ENCODE results near the gene RRAGB. TPM values are rescaled to one million over a fixed set of nuclear protein-coding genes. Genes with fewer than 3 reads are reported as not detected.
"Not testable (repeated sequence)": the region's sequence is repeated elsewhere in the genome, so short reads cannot be mapped to it uniquely, and the experiment has no call there.

The RRAGB gene, protein sequence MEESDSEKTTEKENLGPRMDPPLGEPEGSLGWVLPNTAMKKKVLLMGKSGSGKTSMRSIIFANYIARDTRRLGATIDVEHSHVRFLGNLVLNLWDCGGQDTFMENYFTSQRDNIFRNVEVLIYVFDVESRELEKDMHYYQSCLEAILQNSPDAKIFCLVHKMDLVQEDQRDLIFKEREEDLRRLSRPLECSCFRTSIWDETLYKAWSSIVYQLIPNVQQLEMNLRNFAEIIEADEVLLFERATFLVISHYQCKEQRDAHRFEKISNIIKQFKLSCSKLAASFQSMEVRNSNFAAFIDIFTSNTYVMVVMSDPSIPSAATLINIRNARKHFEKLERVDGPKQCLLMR
- polyA plus RNA-seq: 1 to 10 TPM; 8.5 to 8.7 TPM

DNA sequence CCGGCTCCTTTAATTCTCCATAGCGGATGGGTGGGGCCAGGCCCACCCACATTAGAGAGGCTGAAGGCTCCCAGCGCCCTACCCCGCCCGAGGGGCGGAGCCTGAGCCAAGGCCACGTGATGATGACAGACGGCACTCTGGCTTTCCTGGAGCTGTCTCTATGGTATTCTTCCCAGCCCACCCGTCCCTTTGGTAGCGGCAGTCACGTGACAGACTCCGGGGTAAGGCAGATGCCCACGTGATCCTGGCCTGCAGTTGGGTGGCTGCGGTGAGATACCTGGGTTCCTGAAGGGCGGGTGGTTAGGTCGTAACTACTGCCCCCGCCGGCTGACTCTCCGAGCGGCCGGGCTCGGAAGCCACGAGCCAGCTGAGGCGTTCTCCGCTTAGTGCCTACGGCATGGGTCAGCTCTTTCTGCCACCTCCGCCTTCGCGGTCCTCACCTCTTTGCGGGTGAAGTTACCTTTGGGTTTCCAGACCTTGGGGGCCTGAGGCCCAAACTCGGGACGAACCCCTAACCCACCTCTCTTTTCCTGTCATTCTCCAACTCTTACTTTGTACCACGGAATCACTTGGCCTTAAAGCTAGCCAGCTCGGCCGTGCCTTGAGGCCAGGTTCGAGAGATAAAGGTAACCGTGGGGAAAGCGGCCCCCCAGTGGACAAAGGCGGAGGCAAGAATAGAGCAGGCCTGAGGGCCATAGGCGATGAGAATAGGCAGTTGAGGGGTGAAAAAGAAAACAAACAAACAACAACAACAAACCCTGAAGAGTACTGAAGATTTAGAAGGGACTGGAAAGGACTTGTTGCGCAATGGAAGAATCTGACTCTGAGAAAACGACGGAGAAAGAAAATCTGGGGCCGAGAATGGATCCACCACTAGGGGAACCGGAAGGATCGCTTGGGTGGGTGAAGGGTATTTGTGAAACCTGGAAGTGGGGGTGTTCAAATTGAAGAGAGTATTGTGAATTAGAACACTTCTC lies at the start of gene RRAGB:
TSS of gene RRAGB (plus strand) at position 229 of the 977 bp plus-strand sequence. CDS start at position 808, 579 bp downstream.
- no peaks in the 10 kb centered on the region for H3K36me3 ChIP-seq (ENCODE audit: control insufficient read depth in 2 of 2, insufficient read depth in 2 of 2, low read length in 1 of 2)

DNA sequence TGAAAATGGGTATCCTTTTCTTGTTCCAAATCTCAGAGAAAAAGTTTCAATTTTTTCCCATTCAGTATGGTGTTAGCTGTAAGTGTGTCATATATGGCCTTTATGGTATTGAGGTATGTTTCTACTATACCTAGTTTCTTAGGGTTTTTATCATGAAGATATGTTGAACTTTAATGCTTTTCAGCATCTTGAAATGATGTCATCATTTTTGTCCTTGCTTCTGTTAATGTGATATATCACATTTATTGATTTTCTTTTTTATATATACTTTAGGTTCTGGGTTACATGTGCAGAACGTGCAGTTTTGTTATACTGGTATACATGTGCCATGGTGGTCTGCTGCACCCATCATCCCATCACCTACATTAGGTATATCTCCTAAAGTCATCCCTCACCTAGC lies 49.5 kb upstream of the RRAGB start:
- no peaks in the 10 kb centered on the region for H3K9me3 ChIP-seq (ENCODE audit: control insufficient read depth in 2 of 2, insufficient read depth in 1 of 2, low read depth in 1 of 2, low read length in 1 of 2)
- no peaks in the 10 kb centered on the region for H3K27me3 ChIP-seq (ENCODE audit: control insufficient read depth in 1 of 2, insufficient read depth in 2 of 2, low read length in 2 of 2)
- H3K4me3 ChIP-seq (ENCODE audit: low read depth in 1 of 2, low read length in 2 of 2): no peak overlapping the region
- WGBS, 2 donors: 41 to 82% methylated on average over 1 of the region's 1 CpG
- no peaks in the 10 kb centered on the region for H3K4me1 ChIP-seq (ENCODE audit: control insufficient read depth in 2 of 2, insufficient read depth in 2 of 2, low read length in 1 of 2)
- no peak overlapping the region for H3K27ac ChIP-seq (ENCODE audit: low read depth in 2 of 2, low read length in 1 of 2)
- H3K36me3 ChIP-seq (ENCODE audit: control insufficient read depth in 2 of 2, insufficient read depth in 2 of 2, low read length in 1 of 2): no peaks in the 10 kb centered on the region

More for the DNA sequence above, at the start of gene RRAGB:
- WGBS, 2 donors: 0 to 23% methylated on average over 43 to 46 of the region's 46 CpGs
- Histone ChIP-seq H3K9me3 (ENCODE audit: control insufficient read depth in 2 of 2, insufficient read depth in 1 of 2, low read depth in 1 of 2, low read length in 1 of 2) (peaks cover 0 to 3% of the 10 kb centered on the region in 2 donors), H3K4me1 (ENCODE audit: control insufficient read depth in 2 of 2, insufficient read depth in 2 of 2, low read length in 1 of 2) (no peaks in the 10 kb centered on the region), H3K27ac (ENCODE audit: low read depth in 2 of 2, low read length in 1 of 2) (peak within 1 kb of the TSS; percentile 91), H3K4me3 (ENCODE audit: low read depth in 1 of 2, low read length in 2 of 2) (peak within 1 kb of the TSS; percentile 52 to 66), H3K27me3 (ENCODE audit: control insufficient read depth in 1 of 2, insufficient read depth in 2 of 2, low read length in 2 of 2) (no peaks in the 10 kb centered on the region)

DNA sequence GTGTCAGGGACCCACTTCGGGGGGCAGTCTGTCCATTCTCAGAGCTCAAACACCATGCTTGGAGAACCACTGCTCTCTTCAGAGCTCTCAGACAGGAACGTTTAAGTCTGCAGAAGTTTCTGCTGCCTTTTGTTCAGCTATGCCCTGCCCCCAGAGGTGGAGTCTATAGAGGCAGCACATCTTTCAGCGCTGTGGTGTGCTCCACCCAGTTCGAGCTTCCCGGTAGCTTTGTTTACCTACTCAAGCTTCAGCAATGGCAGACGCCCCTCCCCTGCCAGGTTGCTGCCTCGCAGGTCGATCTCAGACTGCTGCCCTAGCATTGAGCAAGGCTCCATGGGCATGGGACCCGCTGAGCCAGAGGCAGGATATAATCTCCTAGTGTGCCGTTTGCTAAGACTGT lies 29.0 kb upstream of the RRAGB start:
- not testable (repeated sequence) for H3K27ac ChIP-seq (ENCODE audit: low read depth in 2 of 2, low read length in 1 of 2); H3K36me3 ChIP-seq (ENCODE audit: control insufficient read depth in 2 of 2, insufficient read depth in 2 of 2, low read length in 1 of 2); H3K4me1 ChIP-seq (ENCODE audit: control insufficient read depth in 2 of 2, insufficient read depth in 2 of 2, low read length in 1 of 2); H3K9me3 ChIP-seq (ENCODE audit: control insufficient read depth in 2 of 2, insufficient read depth in 1 of 2, low read depth in 1 of 2, low read length in 1 of 2); H3K27me3 ChIP-seq (ENCODE audit: control insufficient read depth in 1 of 2, insufficient read depth in 2 of 2, low read length in 2 of 2); H3K4me3 ChIP-seq (ENCODE audit: low read depth in 1 of 2, low read length in 2 of 2)
- 72 to 78% methylated on average over 10 of the region's 10 CpGs for WGBS, 2 donors

DNA sequence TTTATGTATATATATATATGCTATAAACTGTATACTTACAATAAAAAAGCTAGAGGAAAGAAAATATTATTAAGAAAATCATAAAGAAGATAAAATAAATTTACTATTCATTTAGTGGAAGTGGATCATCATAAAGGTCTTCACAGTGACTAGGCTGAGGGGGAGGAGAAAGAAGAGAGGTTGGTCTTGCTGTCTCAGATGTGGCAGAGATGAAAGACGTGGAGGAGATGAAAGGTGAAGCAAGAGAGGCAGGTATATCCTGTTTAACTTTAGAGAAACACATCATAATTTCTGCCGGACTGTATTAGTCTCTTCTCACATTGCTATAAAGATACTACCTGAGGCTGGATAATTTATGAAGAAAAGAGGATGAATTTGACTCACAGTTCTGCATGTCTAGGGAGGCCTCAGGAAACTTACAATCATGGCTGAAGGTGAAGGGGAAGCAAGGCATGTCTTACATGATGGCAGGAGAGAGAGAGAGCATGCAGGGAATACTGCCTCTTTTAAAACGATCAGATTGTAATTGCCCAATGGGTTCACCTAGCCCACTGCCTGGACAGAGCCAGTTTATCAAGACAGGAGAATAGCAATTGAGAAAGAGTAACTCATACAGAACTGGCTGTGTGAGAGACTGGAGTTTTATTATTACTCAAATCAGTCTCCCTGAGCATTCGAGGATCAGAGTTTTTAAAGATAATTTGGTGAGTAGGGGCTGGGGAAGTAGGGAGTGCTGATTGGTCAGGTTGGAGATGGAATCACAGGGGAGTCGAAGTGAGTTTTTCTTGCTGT lies 22.1 kb upstream of the RRAGB start:
- no peaks in the 10 kb centered on the region for H3K9me3 ChIP-seq (ENCODE audit: control insufficient read depth in 2 of 2, insufficient read depth in 1 of 2, low read depth in 1 of 2, low read length in 1 of 2)
- H3K27me3 ChIP-seq (ENCODE audit: control insufficient read depth in 1 of 2, insufficient read depth in 2 of 2, low read length in 2 of 2): no peaks in the 10 kb centered on the region
- 63% methylated on average over 5 of the region's 5 CpGs for WGBS, 2 donors
- H3K36me3 ChIP-seq (ENCODE audit: control insufficient read depth in 2 of 2, insufficient read depth in 2 of 2, low read length in 1 of 2): no peaks in the 10 kb centered on the region
- H3K4me1 ChIP-seq (ENCODE audit: control insufficient read depth in 2 of 2, insufficient read depth in 2 of 2, low read length in 1 of 2): no peaks in the 10 kb centered on the region
- H3K27ac ChIP-seq (ENCODE audit: low read depth in 2 of 2, low read length in 1 of 2): no peak overlapping the region
- no peak overlapping the region for H3K4me3 ChIP-seq (ENCODE audit: low read depth in 1 of 2, low read length in 2 of 2)

DNA sequence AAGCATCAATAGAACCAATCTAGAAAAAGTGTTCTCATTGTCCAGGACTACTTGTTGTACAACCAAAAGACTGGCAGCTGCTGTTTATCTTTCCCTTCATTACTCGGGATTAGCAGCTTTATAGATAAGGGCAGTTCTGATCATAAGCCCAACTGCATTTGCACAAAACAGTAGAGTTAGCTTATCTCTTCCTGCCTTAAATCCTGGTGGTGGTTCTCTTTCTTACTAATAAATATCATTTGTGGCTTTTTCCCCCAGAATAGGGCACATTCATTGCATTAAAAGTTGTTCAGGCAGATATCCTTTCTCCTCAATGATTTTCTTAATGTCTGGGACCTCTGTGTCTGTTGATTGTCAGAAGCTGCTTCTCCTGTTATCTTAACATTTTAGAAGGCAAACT lies 20.2 kb upstream of the RRAGB start:
- WGBS, 2 donors: 48 to 56% methylated on average over 1 of the region's 1 CpG
- H3K9me3 ChIP-seq (ENCODE audit: control insufficient read depth in 2 of 2, insufficient read depth in 1 of 2, low read depth in 1 of 2, low read length in 1 of 2): no peaks in the 10 kb centered on the region

DNA sequence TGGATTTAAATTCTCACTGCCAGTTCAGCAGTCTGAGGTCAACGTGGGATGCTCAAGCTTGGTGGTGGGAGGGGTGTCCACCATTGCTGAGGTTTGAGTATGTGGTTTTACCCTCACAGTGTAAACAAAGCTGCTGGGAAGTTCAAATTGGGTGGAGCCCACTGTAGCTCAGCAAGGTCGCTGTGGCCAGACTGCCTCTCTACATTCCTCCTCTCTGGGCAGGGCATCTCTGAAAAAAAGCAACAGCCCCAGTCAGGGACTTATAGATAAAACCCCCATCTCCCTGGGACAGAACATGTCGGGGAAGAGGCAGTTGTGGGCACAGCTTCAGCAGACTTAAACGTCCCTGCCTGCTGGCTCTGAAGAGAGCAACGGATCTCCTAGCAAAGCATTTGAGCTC lies 14.9 kb upstream of the RRAGB start:
- WGBS, 2 donors: 49 to 58% methylated on average over 5 of the region's 5 CpGs
- no peaks in the 10 kb centered on the region for H3K27me3 ChIP-seq (ENCODE audit: control insufficient read depth in 1 of 2, insufficient read depth in 2 of 2, low read length in 2 of 2)
- no peak overlapping the region for H3K27ac ChIP-seq (ENCODE audit: low read depth in 2 of 2, low read length in 1 of 2)
- H3K4me3 ChIP-seq (ENCODE audit: low read depth in 1 of 2, low read length in 2 of 2): no peak overlapping the region
- no peaks in the 10 kb centered on the region for H3K9me3 ChIP-seq (ENCODE audit: control insufficient read depth in 2 of 2, insufficient read depth in 1 of 2, low read depth in 1 of 2, low read length in 1 of 2)
- no peaks in the 10 kb centered on the region for H3K4me1 ChIP-seq (ENCODE audit: control insufficient read depth in 2 of 2, insufficient read depth in 2 of 2, low read length in 1 of 2)
- no peaks in the 10 kb centered on the region for H3K36me3 ChIP-seq (ENCODE audit: control insufficient read depth in 2 of 2, insufficient read depth in 2 of 2, low read length in 1 of 2)

More for the DNA sequence above, 20.2 kb upstream of the RRAGB start:
- Histone ChIP-seq H3K27me3 (ENCODE audit: control insufficient read depth in 1 of 2, insufficient read depth in 2 of 2, low read length in 2 of 2) (no peaks in the 10 kb centered on the region), H3K4me1 (ENCODE audit: control insufficient read depth in 2 of 2, insufficient read depth in 2 of 2, low read length in 1 of 2) (no peaks in the 10 kb centered on the region), H3K27ac (ENCODE audit: low read depth in 2 of 2, low read length in 1 of 2) (no peak overlapping the region), H3K4me3 (ENCODE audit: low read depth in 1 of 2, low read length in 2 of 2) (no peak overlapping the region), H3K36me3 (ENCODE audit: control insufficient read depth in 2 of 2, insufficient read depth in 2 of 2, low read length in 1 of 2) (no peaks in the 10 kb centered on the region)

DNA sequence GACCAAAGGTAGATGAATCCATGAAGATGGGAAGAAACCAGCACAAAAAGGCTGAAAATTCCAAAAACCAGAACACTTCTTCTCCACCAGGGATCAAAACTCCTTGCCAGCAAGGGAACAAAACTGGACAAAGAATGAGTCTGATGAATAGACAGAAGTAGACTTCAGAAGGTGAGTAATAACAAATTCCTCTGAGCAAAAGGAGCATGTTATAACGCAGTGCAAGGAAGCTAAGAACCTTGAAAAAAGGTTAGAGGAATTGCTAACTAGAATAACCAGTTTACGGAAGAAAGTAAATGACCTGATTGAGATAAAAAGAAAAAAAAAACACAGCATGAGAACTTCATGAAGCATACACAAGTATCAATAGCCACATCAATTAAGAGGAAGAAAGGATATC lies 14.1 kb upstream of the RRAGB start:
- H3K4me1 ChIP-seq (ENCODE audit: control insufficient read depth in 2 of 2, insufficient read depth in 2 of 2, low read length in 1 of 2): not testable (repeated sequence)
- WGBS, 2 donors: 53 to 58% methylated on average over 2 of the region's 2 CpGs

DNA sequence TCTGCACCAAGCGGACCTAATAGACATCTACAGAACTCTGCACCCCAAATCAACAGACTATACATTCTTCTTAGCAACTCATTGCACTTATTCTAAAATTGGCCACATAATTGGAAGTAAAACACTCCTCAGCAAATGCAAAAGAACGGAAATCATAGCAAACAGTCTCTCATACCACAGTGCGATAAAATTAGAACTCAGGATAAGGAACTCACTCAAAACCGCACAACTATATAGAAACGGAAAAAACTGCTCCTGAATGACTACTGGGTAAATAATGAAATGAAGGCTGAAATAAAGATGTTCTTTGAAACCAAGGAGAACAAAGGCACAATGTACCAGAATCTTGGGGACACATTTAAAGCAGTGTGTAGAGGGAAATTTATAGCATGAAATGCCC lies 12.5 kb upstream of the RRAGB start:
- not testable (repeated sequence) for H3K4me3 ChIP-seq (ENCODE audit: low read depth in 1 of 2, low read length in 2 of 2); H3K27ac ChIP-seq (ENCODE audit: low read depth in 2 of 2, low read length in 1 of 2); H3K9me3 ChIP-seq (ENCODE audit: control insufficient read depth in 2 of 2, insufficient read depth in 1 of 2, low read depth in 1 of 2, low read length in 1 of 2); H3K4me1 ChIP-seq (ENCODE audit: control insufficient read depth in 2 of 2, insufficient read depth in 2 of 2, low read length in 1 of 2); H3K36me3 ChIP-seq (ENCODE audit: control insufficient read depth in 2 of 2, insufficient read depth in 2 of 2, low read length in 1 of 2); H3K27me3 ChIP-seq (ENCODE audit: control insufficient read depth in 1 of 2, insufficient read depth in 2 of 2, low read length in 2 of 2)
- 71 to 77% methylated on average over 5 of the region's 5 CpGs for WGBS, 2 donors

More for the DNA sequence above, 14.1 kb upstream of the RRAGB start:
- H3K27ac ChIP-seq (ENCODE audit: low read depth in 2 of 2, low read length in 1 of 2); H3K9me3 ChIP-seq (ENCODE audit: control insufficient read depth in 2 of 2, insufficient read depth in 1 of 2, low read depth in 1 of 2, low read length in 1 of 2); H3K27me3 ChIP-seq (ENCODE audit: control insufficient read depth in 1 of 2, insufficient read depth in 2 of 2, low read length in 2 of 2); H3K4me3 ChIP-seq (ENCODE audit: low read depth in 1 of 2, low read length in 2 of 2); H3K36me3 ChIP-seq (ENCODE audit: control insufficient read depth in 2 of 2, insufficient read depth in 2 of 2, low read length in 1 of 2): not testable (repeated sequence)

DNA sequence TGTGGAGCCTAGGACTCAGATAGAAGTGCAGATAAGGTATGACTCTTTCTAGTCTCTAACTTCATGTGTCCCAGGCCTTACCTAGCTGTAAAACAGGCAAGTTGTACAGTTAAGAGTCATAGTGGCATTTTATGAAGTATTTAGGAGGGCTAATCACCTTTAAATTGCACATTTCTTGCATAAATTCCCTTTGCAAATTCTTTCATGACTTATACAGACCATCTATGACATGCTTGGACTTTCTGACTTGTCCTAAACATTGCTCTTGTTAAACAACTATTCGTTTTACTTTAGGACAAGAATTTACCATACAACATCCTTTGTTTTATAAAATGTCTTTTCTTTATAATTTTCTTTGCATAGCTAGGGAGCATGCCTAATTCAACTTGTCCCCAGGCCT lies 7.8 kb upstream of the RRAGB start:
- Histone ChIP-seq H3K9me3 (ENCODE audit: control insufficient read depth in 2 of 2, insufficient read depth in 1 of 2, low read depth in 1 of 2, low read length in 1 of 2) (no peaks in the 10 kb centered on the region), H3K4me3 (ENCODE audit: low read depth in 1 of 2, low read length in 2 of 2) (no peak overlapping the region), H3K27ac (ENCODE audit: low read depth in 2 of 2, low read length in 1 of 2) (no peak overlapping the region), H3K36me3 (ENCODE audit: control insufficient read depth in 2 of 2, insufficient read depth in 2 of 2, low read length in 1 of 2) (no peaks in the 10 kb centered on the region), H3K4me1 (ENCODE audit: control insufficient read depth in 2 of 2, insufficient read depth in 2 of 2, low read length in 1 of 2) (no peaks in the 10 kb centered on the region), H3K27me3 (ENCODE audit: control insufficient read depth in 1 of 2, insufficient read depth in 2 of 2, low read length in 2 of 2) (no peaks in the 10 kb centered on the region)
- WGBS, 2 donors: 47 to 60% methylated on average over 1 of the region's 1 CpG
